Activated T-cell treated with anti-CD3 and anti-CD28 coated beads, Interleukin-2, amount 50 U/mL, for 72 hours (primary cell): ENCODE results near the gene PPP1R12B. TPM values are rescaled to one million over a fixed set of nuclear protein-coding genes. Genes with fewer than 3 reads are reported as not detected.
"Not testable (repeated sequence)": the region's sequence is repeated elsewhere in the genome, so short reads cannot be mapped to it uniquely, and the experiment has no call there.

ENCODE experiments used
- ATAC-seq, 2 donors: fragments of 150-1000 bp; cut with Tn5 transposase; replicated peaks in 1 of 2; 2 replicates each; pipeline ENCODE4 v1.10.0; 2021; ENCODE audit warnings: moderate library complexity in 2 of 2, mild to moderate bottlenecking in 1 of 2
- DNase-seq, 2 donors: peaks; one replicate each; pipeline ENCODE4 v3.0.0; 2021 to 2022; ENCODE audit warnings: mixed read lengths in 1 of 2
- H3K27ac Mint-ChIP-seq: one replicate; pipeline ENCODE4 v1.8.0; 2022; ENCODE audit warnings: mild to moderate bottlenecking, moderate library complexity, mixed read lengths
- H3K27me3 Mint-ChIP-seq: one replicate; pipeline ENCODE4 v1.8.0; 2022; ENCODE audit warnings: low read depth, mixed read lengths
- H3K36me3 Mint-ChIP-seq, 2 donors: one replicate each; pipeline ENCODE4 v1.8.0; 2022; ENCODE audit warnings: mixed read lengths in 2 of 2, mild to moderate bottlenecking in 1 of 2; ENCODE audit not compliant: insufficient read depth in 2 of 2
- H3K4me1 Mint-ChIP-seq: one replicate; pipeline ENCODE4 v1.8.0; 2022; ENCODE audit warnings: low read depth, mixed read lengths
- H3K4me3 Mint-ChIP-seq, 2 donors: one replicate each; pipeline ENCODE4 v1.8.0; 2022; ENCODE audit warnings: mild to moderate bottlenecking in 2 of 2, mixed read lengths in 2 of 2, moderate library complexity in 2 of 2
- H3K9me3 Mint-ChIP-seq, 2 donors: one replicate each; pipeline ENCODE4 v1.8.0; 2022; ENCODE audit warnings: mixed read lengths in 2 of 2
- total RNA-seq, 2 donors: library from RNA; stranded (reverse); gene quantifications; one replicate each; pipeline ENCODE4 v1.2.3, GENCODE V29; 2022

The PPP1R12B gene
- total RNA-seq, 2 donors from 2014 or later: 17.6 to 27.0 TPM

GRCh38 chr1:202613571-202613970, 265.1 kb downstream of the PPP1R12B start:
- Mint-ChIP-seq H3K9me3 (no peaks in the 10 kb centered on the region), H3K27me3 (peaks cover 29% of the 10 kb centered on the region), H3K4me1 (peaks cover 25% of the 10 kb centered on the region), H3K27ac (no peak overlapping the region), H3K36me3 (no peaks in the 10 kb centered on the region), H3K4me3 (no peak overlapping the region)
- DNase-seq (no peak), ATAC-seq (no peak)

GRCh38 chr1:202614363-202615207, 266.1 kb downstream of the PPP1R12B start:
- ATAC-seq: not testable (repeated sequence)

GRCh38 chr1:202615208-202615500, 266.7 kb downstream of the PPP1R12B start:
- not testable (repeated sequence) for ATAC-seq, H3K4me3 Mint-ChIP-seq, H3K9me3 Mint-ChIP-seq, DNase-seq, H3K36me3 Mint-ChIP-seq, H3K27ac Mint-ChIP-seq
- peaks cover 25% of the 10 kb centered on the region for H3K4me1 Mint-ChIP-seq
- peaks cover 39% of the 10 kb centered on the region for H3K27me3 Mint-ChIP-seq

More at GRCh38 chr1:202614363-202615207, 266.1 kb downstream of the PPP1R12B start:
- H3K36me3 Mint-ChIP-seq, DNase-seq, H3K9me3 Mint-ChIP-seq, H3K4me3 Mint-ChIP-seq, H3K27ac Mint-ChIP-seq: not testable (repeated sequence)
- Mint-ChIP-seq H3K27me3 (peaks cover 38% of the 10 kb centered on the region), H3K4me1 (peaks cover 25% of the 10 kb centered on the region)

GRCh38 chr1:202615501-202616354, 267.2 kb downstream of the PPP1R12B start:
- no peak for ATAC-seq
- H3K36me3 Mint-ChIP-seq: no peaks in the 10 kb centered on the region
- H3K27ac Mint-ChIP-seq: no peak overlapping the region
- H3K4me1 Mint-ChIP-seq: peaks cover 25% of the 10 kb centered on the region
- H3K27me3 Mint-ChIP-seq: peaks cover 42% of the 10 kb centered on the region
- H3K4me3 Mint-ChIP-seq: no peak overlapping the region
- H3K9me3 Mint-ChIP-seq: no peaks in the 10 kb centered on the region
- DNase-seq: no peak

GRCh38 chr1:202616355-202616915, 267.9 kb downstream of the PPP1R12B start:
- H3K4me3 Mint-ChIP-seq: no peak overlapping the region
- DNase-seq (no peak), ATAC-seq (no peak)
- no peak overlapping the region for H3K27ac Mint-ChIP-seq
- H3K4me1 Mint-ChIP-seq: peaks cover 25% of the 10 kb centered on the region
- no peaks in the 10 kb centered on the region for H3K9me3 Mint-ChIP-seq
- H3K27me3 Mint-ChIP-seq: peaks cover 45% of the 10 kb centered on the region
- no peaks in the 10 kb centered on the region for H3K36me3 Mint-ChIP-seq

GRCh38 chr1:202619012-202619411, 270.5 kb downstream of the PPP1R12B start:
- not testable (repeated sequence) for H3K4me3 Mint-ChIP-seq, DNase-seq, ATAC-seq, H3K9me3 Mint-ChIP-seq, H3K27ac Mint-ChIP-seq, H3K36me3 Mint-ChIP-seq
- Mint-ChIP-seq H3K27me3 (peaks cover 45% of the 10 kb centered on the region), H3K4me1 (peaks cover 25% of the 10 kb centered on the region)

GRCh38 chr1:202619505-202619904, 271.0 kb downstream of the PPP1R12B start:
- Mint-ChIP-seq H3K27me3 (peaks cover 45% of the 10 kb centered on the region), H3K4me1 (peaks cover 25% of the 10 kb centered on the region), H3K9me3 (no peaks in the 10 kb centered on the region), H3K4me3 (no peak overlapping the region), H3K27ac (no peak overlapping the region), H3K36me3 (no peaks in the 10 kb centered on the region)
- ATAC-seq: no peak
- no peak for DNase-seq

GRCh38 chr1:202620036-202620435, 271.5 kb downstream of the PPP1R12B start:
- H3K4me3 Mint-ChIP-seq, H3K9me3 Mint-ChIP-seq, ATAC-seq, H3K27ac Mint-ChIP-seq, DNase-seq, H3K36me3 Mint-ChIP-seq: not testable (repeated sequence)
- peaks cover 45% of the 10 kb centered on the region for H3K27me3 Mint-ChIP-seq
- peaks cover 25% of the 10 kb centered on the region for H3K4me1 Mint-ChIP-seq

- no peak for ATAC-seq
- H3K27me3 Mint-ChIP-seq: peaks cover 33% of the 10 kb centered on the region
- peaks cover 11% of the 10 kb centered on the region for H3K4me1 Mint-ChIP-seq
These were observed 272.9 kb downstream of the PPP1R12B start for GRCh38 chr1:202621446-202621845.

GRCh38 chr1:202622388-202622787, 273.9 kb downstream of the PPP1R12B start:
- DNase-seq: no peak
- peaks cover 2% of the 10 kb centered on the region for H3K4me1 Mint-ChIP-seq
- no peaks in the 10 kb centered on the region for H3K36me3 Mint-ChIP-seq
- H3K9me3 Mint-ChIP-seq: no peaks in the 10 kb centered on the region
- peaks cover 23% of the 10 kb centered on the region for H3K27me3 Mint-ChIP-seq
- ATAC-seq: no peak
- H3K4me3 Mint-ChIP-seq: no peak overlapping the region
- H3K27ac Mint-ChIP-seq: no peak overlapping the region

More at GRCh38 chr1:202621446-202621845, 272.9 kb downstream of the PPP1R12B start:
- no peak overlapping the region for H3K27ac Mint-ChIP-seq
- H3K9me3 Mint-ChIP-seq: no peaks in the 10 kb centered on the region
- no peak for DNase-seq
- no peak overlapping the region for H3K4me3 Mint-ChIP-seq
- no peaks in the 10 kb centered on the region for H3K36me3 Mint-ChIP-seq

GRCh38 chr1:202623075-202623474, 274.6 kb downstream of the PPP1R12B start:
- Mint-ChIP-seq H3K9me3 (no peaks in the 10 kb centered on the region), H3K27ac (no peak overlapping the region), H3K4me3 (no peak overlapping the region), H3K4me1 (no peaks in the 10 kb centered on the region), H3K27me3 (peaks cover 16% of the 10 kb centered on the region), H3K36me3 (no peaks in the 10 kb centered on the region)
- ATAC-seq: no peak
- no peak for DNase-seq

- not testable (repeated sequence) for H3K27ac Mint-ChIP-seq, DNase-seq, H3K36me3 Mint-ChIP-seq, H3K9me3 Mint-ChIP-seq, H3K4me3 Mint-ChIP-seq, ATAC-seq, H3K4me1 Mint-ChIP-seq
- peaks cover 16% of the 10 kb centered on the region for H3K27me3 Mint-ChIP-seq
These were observed 275.0 kb downstream of the PPP1R12B start for GRCh38 chr1:202623476-202623875.
